Keratinocyte (primary cell): ENCODE results near the gene KATNA1. TPM values are rescaled to one million over a fixed set of nuclear protein-coding genes. Genes with fewer than 3 reads are reported as not detected.
A peak's percentile ranks its signal among the peaks of the same experiment; 100 is the strongest.

Experiments
- DNase-seq: peaks from one replicate; pipeline ENCODE4 v3.0.0-alpha.2; 2011; ENCODE audit warnings: low read depth, missing footprints, low spot score
- FAIRE-seq: peaks from 2 replicates; lab custom pipeline; 2011; peaks lifted over from hg19 to GRCh38; lab: Jason Lieb, UNC
- H2AFZ ChIP-seq: 2 replicates; pipeline ENCODE4 v1.6.0; 2012; ENCODE audit warnings: low read length, control low read depth, inconsistent platforms; ENCODE audit not compliant: control insufficient read depth
- H3K27ac ChIP-seq: 2 replicates; pipeline ENCODE4 v1.5.1; 2011; ENCODE audit warnings: low read length; ENCODE audit not compliant: control insufficient read depth, insufficient read depth
- H3K27me3 ChIP-seq: 3 replicates; pipeline ENCODE4 v1.6.0; 2011; ENCODE audit warnings: low read length; ENCODE audit not compliant: control insufficient read depth, insufficient read depth; ENCODE audit errors: extremely low read depth
- H3K36me3 ChIP-seq, 2 experiments: 2 replicates in 1 of 2; 3 replicates in 1 of 2; pipeline ENCODE4 v1.5.1; 2011; ENCODE audit warnings: low read length in 2 of 2, mild to moderate bottlenecking in 1 of 2; ENCODE audit not compliant: control insufficient read depth in 2 of 2, insufficient read depth in 2 of 2; ENCODE audit errors: extremely low read depth in 1 of 2
- H3K4me1 ChIP-seq: 3 replicates; pipeline ENCODE4 v1.5.1; 2011; ENCODE audit warnings: low read length; ENCODE audit not compliant: control insufficient read depth, insufficient read depth; ENCODE audit errors: extremely low read depth
- H3K4me2 ChIP-seq: 3 replicates; pipeline ENCODE4 v1.6.0; 2011; ENCODE audit warnings: low read depth, low read length; ENCODE audit not compliant: control insufficient read depth, insufficient read depth; ENCODE audit errors: extremely low read depth
- H3K4me3 ChIP-seq, 3 experiments: fragments of 200-600 bp in 1 of 3; sonication (generic) in 1 of 3; 2 replicates in 2 of 3; 3 replicates in 1 of 3; pipeline ENCODE4 v1.5.1; 2011 to 2016; ENCODE audit warnings: low read length in 3 of 3, mild to moderate bottlenecking in 3 of 3, control low read depth in 2 of 3, inconsistent platforms in 1 of 3, low read depth in 1 of 3, mixed read lengths in 1 of 3, mixed run types in 1 of 3, moderate library complexity in 1 of 3; ENCODE audit not compliant: control insufficient read depth in 2 of 3, insufficient read depth in 2 of 3; ENCODE audit errors: extremely low read depth in 1 of 3
- H3K79me2 ChIP-seq: 2 replicates; pipeline ENCODE4 v1.6.0; 2012; ENCODE audit warnings: low read length; ENCODE audit not compliant: control insufficient read depth, insufficient read depth
- H3K9ac ChIP-seq: 3 replicates; pipeline ENCODE4 v1.6.0; 2011; ENCODE audit warnings: low read length; ENCODE audit not compliant: control insufficient read depth, insufficient read depth; ENCODE audit errors: extremely low read depth
- H3K9me1 ChIP-seq: 3 replicates; pipeline ENCODE4 v1.6.0; 2011; ENCODE audit warnings: low read length; ENCODE audit not compliant: control insufficient read depth, insufficient read depth; ENCODE audit errors: extremely low read depth
- H3K9me3 ChIP-seq: 2 replicates; pipeline ENCODE4 v1.5.1; 2012; ENCODE audit warnings: low read depth, low read length; ENCODE audit not compliant: control insufficient read depth
- H4K20me1 ChIP-seq: 3 replicates; pipeline ENCODE4 v1.6.0; 2011; ENCODE audit warnings: low read length; ENCODE audit not compliant: control insufficient read depth, insufficient read depth; ENCODE audit errors: extremely low read depth
- CTCF ChIP-seq, 3 experiments: IDR thresholded peaks in 1 of 3; conservative IDR thresholded peaks in 1 of 3; optimal IDR thresholded peaks in 1 of 3; 2 replicates in 2 of 3; 3 replicates in 1 of 3; pipeline versions ENCODE3 to v1.5.1; 2011; ENCODE audit warnings: low read length in 3 of 3, mild to moderate bottlenecking in 3 of 3, moderate library complexity in 2 of 3, control low read depth in 1 of 3, inconsistent platforms in 1 of 3; ENCODE audit not compliant: insufficient read depth in 2 of 3; ENCODE audit errors: extremely low read depth in 1 of 3
- EZH2 ChIP-seq: IDR thresholded peaks from one replicate; pipeline ENCODE4 v1.6.1; 2012; ENCODE audit warnings: inconsistent platforms, mild to moderate bottlenecking, low read length, moderate library complexity
- dilution Hi-C: fragments of 300-500 bp; cut with MboI; formaldehyde crosslinking; loops from one replicate; pipeline ENCODE4 v1.7.0; 2020; ENCODE audit warnings: low sequenced_read_pairs; ENCODE audit not compliant: extremely low pct_ligation_motif_present
- polyA plus RNA-seq, 5 experiments: library from polyadenylated mRNA; depleted of rRNA in 3 of 5; stranded (reverse) in 3 of 5; stranded (forward) in 1 of 5; unstranded in 1 of 5; fragments of >200 nt; gene quantifications; 1 replicate in 1 of 5; 2 replicates in 3 of 5; 3 replicates in 1 of 5; pipeline versions ENCODE4 v1.2.1 to v1.2.3, GENCODE V29; 2011 to 2012; ENCODE audit warnings: missing spikeins in 2 of 5, low read depth in 1 of 5, low replicate concordance in 1 of 5

KATNA1 gene
- polyA plus RNA-seq, 1 donor (not counting 4 experiments of a cell fraction or from before 2014, with no cell fraction given): 36.8 TPM

- dilution Hi-C loops: no loop called here
- H3K4me2 ChIP-seq: no peak overlapping the region
- TF ChIP-seq CTCF (optimal IDR thresholded peaks at IDR 0.05 in 1 of 3, IDR thresholded peaks at IDR 0.05 in 1 of 3, conservative IDR thresholded peaks at IDR 0.05 in 1 of 3; ENCODE audit: extremely low read depth in 1 of 3, insufficient read depth in 2 of 3, low read length in 3 of 3) (no peak), EZH2 (no peak)
- no peaks in the 10 kb centered on the region for H4K20me1 ChIP-seq
- peaks cover 0 to 3% of the 10 kb centered on the region in 2 experiments for H3K36me3 ChIP-seq
- peaks cover 12% of the 10 kb centered on the region for H3K4me1 ChIP-seq
- FAIRE-seq (no peak), DNase-seq (no peak)
- H3K27ac ChIP-seq: no peak overlapping the region
- H3K9ac ChIP-seq: no peak overlapping the region
- H3K79me2 ChIP-seq: peaks cover 4% of the 10 kb centered on the region
- no peaks in the 10 kb centered on the region for H3K9me1 ChIP-seq
- H3K27me3 ChIP-seq: no peaks in the 10 kb centered on the region
- no peaks in the 10 kb centered on the region for H3K9me3 ChIP-seq
- no peak overlapping the region for H2AFZ ChIP-seq
- no peak overlapping the region for H3K4me3 ChIP-seq
Measured at GRCh38 chr6:149615805-149616204, 32.7 kb downstream of the KATNA1 start.

- peak; percentile 11 for DNase-seq
- FAIRE-seq: peak; percentile 67
- no peak for TF ChIP-seq CTCF (optimal IDR thresholded peaks at IDR 0.05 in 1 of 3, IDR thresholded peaks at IDR 0.05 in 1 of 3, conservative IDR thresholded peaks at IDR 0.05 in 1 of 3; ENCODE audit: extremely low read depth in 1 of 3, insufficient read depth in 2 of 3, low read length in 3 of 3)
- no peak for TF ChIP-seq EZH2
- Histone ChIP-seq H3K4me1 (peaks cover 12% of the 10 kb centered on the region), H3K79me2 (peaks cover 4% of the 10 kb centered on the region), H3K9me3 (no peaks in the 10 kb centered on the region), H3K27ac (peak overlapping the region; percentile 40), H3K4me3 (no peak overlapping the region), H3K4me2 (peak overlapping the region; percentile 35), H3K9ac (no peak overlapping the region), H2AFZ (no peak overlapping the region), H3K9me1 (no peaks in the 10 kb centered on the region), H4K20me1 (no peaks in the 10 kb centered on the region), H3K36me3 (peaks cover 0 to 3% of the 10 kb centered on the region in 2 experiments), H3K27me3 (no peaks in the 10 kb centered on the region)
- dilution Hi-C loops: no loop called here
Measured at GRCh38 chr6:149614337-149614736, 34.2 kb downstream of the KATNA1 start.
